GM19372 (cell line): Measurements from ENCODE around the gene CACNA1I.

ENCODE experiments used
- ATAC-seq: cut with Tn5 transposase; IDR thresholded peaks from one replicate; pipeline ENCODE4 v1.9.1; 2021; ENCODE audit warnings: mild to moderate bottlenecking, low read depth, moderate library complexity; ENCODE audit not compliant: unreplicated experiment

CACNA1I gene

DNA sequence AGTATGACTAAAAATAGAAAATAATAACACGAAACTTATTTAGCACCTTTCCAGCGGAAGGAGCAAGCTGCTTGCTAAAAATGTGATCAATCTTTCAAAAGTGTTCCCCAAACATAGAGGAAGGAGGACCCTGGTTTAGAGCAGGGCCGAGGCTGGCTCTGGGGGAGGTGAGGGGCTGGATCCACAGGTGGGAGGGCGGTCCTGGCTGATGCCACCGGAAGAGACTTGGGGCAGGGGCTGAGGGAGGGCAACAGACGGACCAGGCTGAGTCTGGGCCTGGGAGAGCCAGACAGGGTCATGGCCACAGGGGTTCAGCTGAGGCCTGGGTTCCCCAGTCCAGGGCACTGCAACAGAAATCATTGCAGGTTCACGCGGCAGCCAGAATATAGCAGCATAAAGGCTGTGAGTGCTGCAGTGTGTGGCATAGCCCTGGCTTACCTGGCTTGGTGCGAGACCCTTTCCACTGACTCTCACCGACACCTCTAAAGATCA, 143.3 kb downstream of the CACNA1I start:
- ATAC-seq = no peak

DNA sequence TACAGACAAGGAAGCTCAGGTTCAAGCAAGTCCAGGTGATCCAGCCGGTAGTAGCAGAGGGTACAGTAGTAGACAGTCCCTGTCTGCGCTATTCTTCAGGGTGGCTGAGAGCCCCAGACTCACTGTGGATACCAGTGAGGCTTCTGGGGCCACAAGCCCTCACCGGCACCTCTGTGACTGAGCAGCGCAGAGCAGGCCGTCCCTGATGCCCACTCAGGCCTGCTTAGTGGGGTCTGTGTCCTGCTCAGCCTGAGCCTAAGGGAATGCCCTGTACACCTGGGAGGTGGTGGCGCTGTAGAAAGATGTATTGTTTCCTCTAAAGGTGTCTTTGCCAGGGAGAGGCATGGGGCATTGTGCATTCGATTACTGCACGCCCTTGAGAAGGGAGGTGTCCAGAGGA, 143.8 kb downstream of the CACNA1I start:
- no peak for ATAC-seq

DNA sequence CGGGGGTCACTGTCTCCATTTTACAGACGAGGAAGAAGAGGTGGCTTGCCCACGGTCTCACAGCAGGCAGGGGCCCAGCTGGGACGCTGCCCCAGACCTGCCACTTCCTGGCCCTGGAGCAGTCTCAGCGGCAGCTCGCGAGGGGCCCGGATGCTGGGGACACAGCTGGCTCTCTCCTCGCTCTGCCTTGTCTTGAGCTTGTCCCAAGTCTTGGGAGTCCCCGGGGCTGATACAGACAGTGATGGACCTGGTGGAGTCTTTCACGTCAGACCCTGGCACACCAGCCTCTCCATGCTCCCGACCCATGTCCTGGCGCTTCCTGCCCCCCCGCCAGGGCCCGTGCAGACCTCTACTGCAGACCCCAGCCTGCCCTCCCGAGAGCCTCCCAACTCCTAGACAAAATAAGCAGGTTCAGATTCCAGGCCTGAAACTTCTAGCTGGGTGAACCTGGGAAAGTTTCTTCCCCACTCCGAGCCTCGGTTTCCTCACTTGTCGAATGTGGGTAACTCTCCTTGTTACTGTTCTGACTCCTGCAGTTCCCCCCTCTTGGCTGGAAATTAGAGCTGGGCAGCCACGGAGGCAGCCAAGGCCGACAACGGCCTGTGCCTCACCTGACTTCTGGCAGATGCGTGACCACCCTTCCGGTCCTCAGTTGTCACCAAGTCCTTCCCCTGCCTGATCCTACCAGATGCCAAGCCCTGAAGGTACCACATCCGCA, 145.4 kb downstream of the CACNA1I start:
- ATAC-seq = no peak

DNA sequence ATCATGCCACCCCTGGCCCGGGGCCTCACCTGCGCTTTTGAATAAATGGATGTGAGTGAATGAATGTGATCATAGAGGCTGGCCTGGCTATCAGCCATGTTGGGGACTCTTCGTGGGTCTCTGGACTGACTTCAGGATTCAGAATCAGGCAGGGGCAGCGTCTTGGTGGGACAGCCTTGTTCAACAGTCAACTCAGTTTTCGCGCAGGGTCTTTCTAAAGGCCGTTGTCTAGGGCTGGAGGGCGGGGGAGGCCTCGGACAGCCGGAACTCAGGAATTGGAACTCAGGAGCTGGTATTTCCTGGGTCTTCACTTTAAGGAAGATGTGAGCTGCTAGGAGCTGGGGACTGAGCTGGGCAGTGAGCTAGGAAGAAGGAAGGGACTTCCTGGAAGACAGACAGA, 146.0 kb downstream of the CACNA1I start:
- ATAC-seq = no peak

DNA sequence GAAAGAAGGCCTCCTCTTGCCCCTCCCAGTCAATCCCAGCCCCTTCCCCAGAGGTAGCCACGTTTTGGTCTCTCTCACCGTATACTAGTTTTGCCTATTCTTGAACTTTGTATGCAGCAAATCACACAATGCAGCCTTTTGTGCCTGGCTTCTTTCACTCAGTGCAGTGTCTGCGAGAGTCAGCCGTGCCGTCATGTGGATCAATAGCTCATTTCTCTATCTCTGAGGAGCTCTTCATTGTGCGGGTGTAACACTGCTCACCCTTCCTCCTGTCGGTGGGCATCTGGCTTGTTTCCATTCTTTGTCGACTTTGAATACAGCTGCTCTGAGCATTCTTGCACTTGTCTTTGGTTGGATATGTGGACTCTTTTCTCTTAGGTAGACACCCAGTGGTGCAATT, 146.5 kb downstream of the CACNA1I start:
- ATAC-seq = no peak

DNA sequence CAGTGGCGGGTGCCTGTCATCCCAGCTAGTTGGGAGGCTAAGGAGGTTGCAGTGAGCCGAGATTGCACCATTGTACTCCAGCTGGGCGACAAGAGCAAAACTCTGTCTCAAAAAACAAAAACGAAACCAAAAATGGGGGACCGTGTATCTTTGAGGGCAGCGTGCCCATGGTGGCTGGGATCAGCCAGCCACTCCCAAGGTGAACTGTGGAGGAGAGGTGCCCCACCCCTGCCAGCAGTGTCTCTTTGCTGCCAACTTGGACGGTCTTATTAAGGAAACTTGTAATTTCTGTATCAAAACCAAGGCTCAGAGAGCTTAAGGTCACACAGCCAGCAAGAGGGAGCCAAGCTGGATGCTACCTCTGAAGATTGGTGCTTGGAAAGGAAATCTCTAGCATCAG, 147.7 kb downstream of the CACNA1I start:
- no peak for ATAC-seq

DNA sequence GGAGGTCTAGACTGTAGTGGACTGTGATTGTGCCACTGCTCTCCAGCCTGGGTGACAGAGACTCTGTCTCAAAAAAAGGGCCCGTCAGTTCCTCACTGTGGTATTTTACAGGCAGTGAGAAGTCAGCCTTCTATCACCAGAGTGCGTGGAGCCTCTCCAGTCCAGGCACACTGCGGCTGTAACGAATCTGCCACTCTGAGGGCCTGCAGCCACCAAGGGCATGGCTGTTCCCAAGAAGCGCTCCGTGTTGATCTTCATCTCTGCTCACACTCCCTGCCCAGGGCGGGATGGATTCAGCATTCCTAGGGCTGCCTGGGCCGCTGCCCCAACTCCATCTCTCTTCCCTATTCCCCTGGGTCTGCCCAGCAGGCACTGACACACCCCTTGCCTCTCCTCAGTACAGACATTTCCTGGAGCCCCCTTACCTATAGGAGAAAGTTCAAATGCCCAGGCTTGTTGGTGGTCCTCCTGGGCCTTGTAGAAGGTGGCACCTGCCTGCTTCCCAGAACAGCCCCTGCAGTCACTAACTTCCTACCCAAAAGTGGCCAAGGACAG, 148.4 kb downstream of the CACNA1I start:
- ATAC-seq = no peak

DNA sequence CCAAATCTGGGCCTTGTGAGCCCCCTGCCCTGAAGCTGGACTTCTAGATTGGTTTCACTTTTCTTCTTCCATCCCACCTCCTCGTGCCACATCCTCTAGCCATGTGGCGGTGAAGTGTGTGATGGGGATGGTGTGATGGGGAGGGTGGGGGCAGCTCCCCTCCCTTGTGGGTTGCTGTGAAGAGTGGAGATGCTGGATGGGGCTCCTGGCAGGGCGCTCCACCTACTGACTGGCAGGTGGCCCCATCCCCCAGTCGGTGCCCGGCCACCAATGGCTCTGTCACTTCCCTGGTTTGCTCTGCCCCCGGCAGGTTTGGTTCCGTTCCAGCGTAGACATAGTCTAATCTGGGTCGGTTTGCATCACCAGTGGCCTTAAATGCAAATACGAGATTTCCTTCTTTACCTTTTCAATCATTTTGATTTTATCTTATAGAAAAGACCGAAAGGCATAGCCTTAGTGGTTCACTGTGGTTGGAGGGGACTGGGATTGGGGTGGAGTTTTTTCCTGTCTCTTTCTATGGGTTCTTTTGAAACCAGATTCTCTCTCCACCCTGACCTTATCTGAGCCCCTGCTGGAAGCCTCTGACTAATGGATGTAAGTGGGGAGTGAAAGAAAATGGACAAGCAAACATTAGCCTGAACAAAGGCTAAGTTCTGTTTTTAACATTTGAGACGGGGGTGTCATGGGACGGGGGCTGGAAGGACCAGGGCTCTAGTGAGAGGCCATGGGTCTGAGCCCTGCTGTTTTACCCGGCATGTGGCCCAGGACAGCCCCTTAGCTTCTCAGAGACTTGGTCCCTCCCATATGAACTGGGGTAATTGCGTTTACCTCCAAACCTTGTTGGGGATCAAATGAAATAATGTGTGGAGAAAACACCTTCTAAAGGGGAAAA, 149.3 kb downstream of the CACNA1I start:
- no peak for ATAC-seq

DNA sequence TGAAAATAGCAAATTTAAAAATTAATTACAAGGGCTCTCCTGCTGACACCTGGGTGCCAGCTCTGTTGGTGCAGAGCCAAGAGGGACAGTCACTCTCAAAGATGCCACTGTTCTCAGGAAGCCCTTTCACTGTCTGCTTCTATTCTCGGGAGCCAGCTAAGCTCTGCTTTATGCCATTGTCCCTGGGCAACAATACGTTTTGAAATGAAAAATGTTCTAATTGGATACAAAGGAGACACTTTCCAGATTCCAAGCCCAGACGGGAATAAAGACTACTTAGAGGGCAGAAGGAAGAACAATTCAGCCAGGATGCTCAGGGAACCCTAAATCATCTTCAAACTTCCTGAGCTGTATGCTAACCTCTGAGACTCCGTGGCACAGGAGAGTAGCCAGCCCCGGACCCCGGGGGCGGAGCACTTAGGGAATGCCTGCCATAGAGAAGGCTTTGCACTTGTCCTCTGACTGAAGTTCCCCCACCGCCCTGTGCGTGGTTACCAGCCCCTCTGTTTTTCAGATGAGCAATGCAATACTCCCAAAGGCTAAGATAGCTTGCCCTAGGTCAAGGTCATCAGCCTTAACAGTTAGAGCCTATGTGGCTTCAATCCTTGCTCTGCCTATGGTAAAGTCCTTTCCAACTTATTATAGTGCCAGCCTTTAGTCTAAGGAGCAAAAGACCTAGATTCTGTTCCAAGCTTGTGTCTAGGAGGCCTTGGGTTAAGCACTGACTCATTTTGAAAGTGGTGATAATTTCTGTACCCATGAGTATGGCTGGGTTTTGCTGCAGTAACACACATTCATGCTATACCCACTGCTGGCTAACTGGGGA, 150.9 kb downstream of the CACNA1I start:
- no peak for ATAC-seq

DNA sequence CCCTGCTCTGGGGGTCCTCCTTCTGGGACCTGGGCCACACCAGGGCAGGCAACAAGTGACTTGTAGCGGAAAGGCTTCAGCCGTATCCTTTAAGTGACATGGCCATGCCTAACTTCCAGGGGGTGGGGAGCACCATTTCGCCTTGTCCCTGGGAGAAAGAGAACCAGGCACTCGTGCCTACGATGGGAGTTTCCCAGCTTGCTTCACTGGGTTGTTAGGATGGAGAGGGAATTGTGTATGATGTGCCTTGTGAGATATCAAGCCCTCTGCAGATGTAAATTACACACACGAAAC, 151.4 kb downstream of the CACNA1I start:
- no peak for ATAC-seq

DNA sequence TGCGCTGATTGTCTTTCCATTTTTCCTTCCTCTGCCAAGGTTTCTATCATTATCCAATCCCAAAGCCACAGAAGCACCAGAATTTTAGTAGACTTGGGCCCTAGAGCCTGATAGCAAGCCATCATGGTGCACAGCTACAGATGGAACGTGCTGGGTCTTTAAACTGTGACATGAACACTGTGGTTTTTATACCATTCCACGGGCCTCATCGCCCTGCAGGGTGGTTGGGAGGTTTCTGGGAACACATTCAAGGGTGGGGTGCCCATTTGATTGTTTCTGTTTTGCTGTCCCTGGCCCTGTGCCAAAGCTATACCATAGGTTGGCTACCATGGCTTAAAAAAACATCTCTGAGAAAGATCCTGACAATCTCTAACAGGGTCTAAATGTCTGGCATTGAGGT, 151.9 kb downstream of the CACNA1I start:
- ATAC-seq = no peak

DNA sequence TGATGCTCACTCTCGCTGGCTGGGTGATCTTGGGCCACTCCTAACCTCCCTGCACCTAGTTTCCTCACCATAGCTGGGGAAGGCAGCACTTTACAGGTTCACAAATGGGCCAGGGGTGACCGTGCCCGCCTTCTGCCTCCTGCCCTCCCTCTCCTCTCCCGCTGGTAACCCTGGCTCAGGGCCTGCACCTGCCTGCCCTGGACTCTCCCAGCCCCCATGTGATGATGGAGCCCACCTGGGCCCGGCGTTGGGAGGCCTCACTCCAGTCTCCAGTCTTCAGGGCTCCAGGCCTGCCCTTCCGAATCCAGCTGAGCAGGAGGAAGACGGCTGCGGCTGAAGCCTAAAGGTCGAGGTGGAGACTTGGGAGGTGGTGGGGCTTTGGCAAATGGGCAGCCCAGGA, 152.9 kb downstream of the CACNA1I start:
- no peak for ATAC-seq

DNA sequence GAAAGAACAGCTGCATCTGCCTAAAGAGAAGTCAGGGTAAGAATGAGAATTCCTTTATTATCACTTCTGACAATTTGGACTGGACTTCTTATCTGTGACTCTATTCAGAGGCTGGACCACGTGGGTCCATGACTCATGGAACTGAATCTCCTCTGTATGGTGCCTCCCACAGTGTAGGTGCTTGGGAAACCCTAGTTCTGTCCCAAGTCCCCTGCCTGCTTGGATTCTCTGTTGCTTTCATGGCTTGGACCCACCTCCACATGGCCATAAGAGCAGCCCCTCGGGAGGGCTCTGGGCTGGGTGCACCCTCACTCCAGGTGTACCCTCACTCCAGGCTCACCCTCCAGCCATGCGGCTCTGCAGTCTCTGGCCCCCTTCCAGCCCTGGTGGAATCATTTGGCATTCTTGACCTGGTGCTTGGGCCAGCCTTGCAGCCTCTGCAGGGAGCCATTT, 153.4 kb downstream of the CACNA1I start:
- ATAC-seq = no peak

DNA sequence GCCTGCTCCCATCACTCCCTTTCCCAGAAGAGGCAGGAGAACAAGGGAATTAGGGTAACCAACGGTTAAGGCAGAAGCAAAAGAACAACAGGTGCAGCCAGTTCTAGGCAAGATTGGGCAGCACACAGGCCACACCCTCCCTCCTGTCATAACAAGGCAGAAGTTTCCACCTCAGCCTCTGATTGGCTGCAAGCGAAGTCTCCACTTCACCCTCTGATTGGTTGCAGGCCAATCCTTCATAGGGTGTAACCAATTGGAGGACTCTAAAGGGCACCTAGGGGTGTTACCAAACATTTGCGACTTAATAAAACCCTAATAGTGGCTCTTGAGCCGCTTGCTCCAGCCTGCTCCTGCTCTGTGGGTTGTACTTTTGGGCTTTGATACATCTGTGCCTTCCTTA, 153.8 kb downstream of the CACNA1I start:
- no peak for ATAC-seq

DNA sequence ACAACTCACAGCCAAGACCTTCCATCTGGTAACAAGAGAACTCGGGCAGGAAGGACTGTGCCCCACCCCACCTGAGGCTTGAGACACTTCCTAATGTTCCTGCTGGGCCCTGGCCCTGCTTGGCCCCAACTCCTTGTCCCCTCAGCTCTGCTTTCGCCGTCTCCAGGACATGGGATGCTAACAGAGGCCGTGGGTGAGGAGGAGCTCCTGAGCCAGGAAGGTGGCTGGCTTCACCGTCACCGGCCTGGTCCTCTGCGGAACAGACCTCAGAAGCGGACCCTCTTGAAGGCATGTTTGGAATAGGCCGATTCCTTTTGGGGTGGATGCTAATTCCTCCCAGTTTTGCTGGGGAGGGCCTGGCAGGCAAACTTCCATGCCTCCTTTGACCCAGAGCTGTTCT, 154.3 kb downstream of the CACNA1I start:
- ATAC-seq = no peak

DNA sequence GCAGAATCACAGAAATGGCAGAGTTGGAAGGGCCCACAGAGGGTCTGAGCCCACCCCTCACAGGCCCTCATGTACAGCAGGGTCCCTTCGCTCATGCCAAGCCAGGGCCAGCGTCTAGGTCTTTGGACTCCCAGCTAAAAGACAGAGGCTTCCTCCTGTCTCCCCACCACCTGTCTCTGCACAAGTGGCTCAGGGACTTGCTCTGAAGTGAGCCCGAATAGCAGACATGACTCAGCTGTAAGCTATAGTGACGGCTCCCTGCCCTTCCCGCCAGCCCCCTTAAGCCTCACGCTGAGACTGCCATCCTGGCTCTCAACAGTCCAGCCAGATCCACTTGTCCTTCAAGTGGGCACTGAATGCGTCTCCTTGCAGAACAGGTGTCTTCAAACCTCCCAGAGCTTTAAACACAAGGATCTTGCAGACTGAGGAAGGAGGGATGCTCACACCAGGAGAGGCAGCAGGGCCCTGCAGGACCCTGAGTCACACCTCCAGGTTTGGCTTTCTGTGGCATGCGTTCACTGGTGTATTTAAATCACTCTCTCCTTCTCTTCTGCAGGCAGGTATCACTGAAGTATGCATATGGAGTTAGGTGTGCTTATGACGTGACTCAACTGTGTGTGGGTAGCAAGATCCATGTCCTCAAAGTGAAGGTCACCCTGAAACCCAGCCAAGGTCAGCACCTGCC, 154.9 kb downstream of the CACNA1I start:
- no peak for ATAC-seq

DNA sequence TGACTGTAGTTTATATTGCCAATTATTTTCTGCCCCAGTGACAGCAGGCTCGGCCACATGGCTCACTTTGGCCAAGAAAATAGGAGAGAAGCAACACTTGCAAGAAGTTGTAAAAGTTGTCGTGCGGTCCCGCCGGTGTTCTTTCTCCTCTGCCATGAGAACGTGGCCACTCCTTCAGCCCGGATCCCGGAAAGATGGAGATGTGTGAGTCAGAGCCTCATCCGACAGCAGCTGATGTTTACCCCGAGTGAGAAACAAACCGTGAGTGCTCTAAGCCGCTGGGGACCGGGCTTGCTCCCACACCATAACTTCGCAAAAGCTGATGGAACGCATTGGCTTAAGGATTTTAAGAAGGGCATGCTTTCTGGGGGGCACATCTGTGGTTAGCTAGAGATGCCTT, 157.0 kb downstream of the CACNA1I start:
- ATAC-seq = no peak

DNA sequence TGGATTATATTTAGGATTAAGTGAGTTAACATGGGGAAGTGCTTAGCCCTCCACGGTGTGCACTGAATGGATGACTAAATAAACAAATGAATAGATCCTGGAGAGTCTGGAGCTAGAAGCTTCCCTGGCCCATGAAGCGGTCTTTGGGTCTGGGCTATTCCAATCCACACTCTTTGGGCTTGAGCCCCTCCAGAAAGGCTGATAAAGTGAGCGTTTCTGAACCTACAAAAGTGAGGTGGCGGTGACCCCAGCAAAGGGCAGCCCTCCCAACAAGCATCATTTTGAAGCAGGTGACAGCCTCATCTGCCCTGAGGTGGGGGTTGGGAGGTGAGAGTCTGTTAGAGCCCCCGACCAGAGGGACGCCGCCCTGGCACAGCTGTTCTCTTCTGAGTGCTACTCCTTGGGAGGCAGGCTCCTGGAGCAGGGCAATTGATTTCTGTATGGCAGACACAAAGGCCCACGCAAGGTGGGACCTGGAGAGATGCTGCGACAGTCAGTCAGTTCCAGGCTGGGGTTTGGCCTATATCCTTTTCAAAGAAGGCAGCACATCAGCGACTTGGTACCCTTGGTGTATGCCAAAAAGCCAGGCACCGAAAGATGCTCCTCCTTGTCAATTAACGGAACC, 157.8 kb downstream of the CACNA1I start:
- ATAC-seq = no peak

DNA sequence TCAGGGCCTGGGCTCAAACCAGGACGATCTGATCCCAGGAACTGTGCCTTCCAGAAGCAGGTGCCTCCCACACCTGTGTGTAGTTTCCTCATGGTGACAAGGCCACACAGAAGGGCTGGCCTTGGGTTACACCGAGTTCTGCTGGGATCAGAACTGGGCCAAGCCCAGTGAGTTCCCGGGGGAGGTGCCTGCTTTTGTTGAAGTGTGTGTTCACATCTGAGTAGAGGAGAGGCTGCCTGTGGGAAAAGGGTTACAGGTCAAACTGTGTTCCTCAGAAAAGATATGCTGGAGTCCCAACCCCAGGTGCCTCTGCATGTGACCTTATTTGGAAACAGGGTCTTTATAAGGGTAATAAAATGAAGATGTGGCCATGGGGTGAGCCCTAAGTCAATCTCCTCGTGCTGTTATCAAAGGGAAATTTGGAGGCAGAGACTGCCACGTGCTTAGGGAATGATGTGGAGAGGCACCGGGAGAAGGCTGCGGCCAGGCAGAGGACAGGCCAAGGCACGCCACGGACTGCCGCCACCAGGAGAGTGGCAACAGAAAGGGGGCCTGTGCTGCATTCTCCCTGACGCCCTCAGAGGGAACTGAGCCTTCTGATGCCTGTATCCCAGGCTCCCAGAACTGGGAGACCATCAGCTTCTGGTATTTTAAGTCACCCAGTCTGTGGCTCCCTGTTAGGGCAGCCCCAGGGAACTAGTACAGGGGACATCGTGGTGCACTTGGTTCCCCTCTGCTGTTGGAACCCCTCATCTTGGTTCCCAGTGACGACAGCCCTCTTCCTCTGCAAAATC, 158.8 kb downstream of the CACNA1I start:
- no peak for ATAC-seq
